PC-9 (cell line): ENCODE results near the gene A4GALT. TPM values are rescaled to one million over a fixed set of nuclear protein-coding genes. Genes with fewer than 3 reads are reported as not detected.
A peak's percentile ranks its signal among the peaks of the same experiment; 100 is the strongest.

Experiments used
- Bru-seq: library from RNA; stranded (reverse); fragments of 400-500 nt; gene quantifications from one replicate; lab custom pipeline; 2021; lab: Mats Ljungman, UMichigan
- BruChase-seq, 2 experiments: library from RNA; stranded (reverse); fragments of 400-500 nt; gene quantifications; one replicate each; lab custom pipeline; 2021; lab: Mats Ljungman, UMichigan
- BruUV-seq: library from RNA; stranded (reverse); fragments of 400-500 nt; replicated peaks from 2 replicates; lab custom pipeline; 2021; lab: Mats Ljungman, UMichigan
- CTCF ChIA-PET: fragments of 300-600 bp; sonication (Branson Sonifier 250); formaldehyde crosslinking; loops from one replicate; lab custom pipeline; 2022; ENCODE audit warnings: antibody characterized with exemption; lab: Charles Lee
- POLR2A ChIA-PET: fragments of 300-600 bp; sonication (Branson Sonifier 250); formaldehyde crosslinking; loops from one replicate; lab custom pipeline; 2022; ENCODE audit warnings: antibody characterized with exemption; ENCODE audit not compliant: unreplicated experiment; lab: Charles Lee
- DNase-seq, 2 experiments: peaks; one replicate each; pipeline versions ENCODE4 v3.0.0 to v3.0.0-alpha.2; 2015 to 2022; ENCODE audit warnings: mixed read lengths in 1 of 2
- H2AFZ ChIP-seq: fragments of 200-600 bp; sonication (generic); 2 replicates; pipeline ENCODE4 v1.8.1; 2017; ENCODE audit warnings: antibody characterized with exemption
- H3F3A ChIP-seq: fragments of 200-600 bp; sonication (generic); 2 replicates; pipeline ENCODE4 v1.8.1; 2017; ENCODE audit warnings: antibody characterized with exemption, mild to moderate bottlenecking, low read depth; ENCODE audit not compliant: insufficient read depth
- H3K27ac ChIP-seq: fragments of 200-600 bp; sonication (generic); 2 replicates; pipeline ENCODE4 v1.6.1; 2016; ENCODE audit warnings: mixed run types
- H3K27me3 ChIP-seq: fragments of 200-600 bp; sonication (generic); 2 replicates; pipeline ENCODE4 v1.6.1; 2016; ENCODE audit warnings: low read depth, mixed run types; ENCODE audit not compliant: insufficient read depth
- H3K36me3 ChIP-seq: fragments of 200-600 bp; sonication (generic); 2 replicates; pipeline ENCODE4 v1.6.1; 2016; ENCODE audit warnings: low read depth, mixed run types
- H3K4me1 ChIP-seq: fragments of 200-600 bp; sonication (generic); replicated peaks from 2 replicates; pipeline ENCODE4 v1.6.1; 2016; ENCODE audit warnings: mixed run types; ENCODE audit not compliant: insufficient read depth
- H3K4me2 ChIP-seq: fragments of 200-600 bp; sonication (generic); 2 replicates; pipeline ENCODE4 v1.6.1; 2017; ENCODE audit warnings: mixed run types
- H3K4me3 ChIP-seq: fragments of 200-600 bp; sonication (generic); 2 replicates; pipeline ENCODE4 v1.6.1; 2016; ENCODE audit warnings: mixed run types
- H3K79me2 ChIP-seq: fragments of 200-600 bp; sonication (generic); 2 replicates; pipeline ENCODE4 v1.6.1; 2017; ENCODE audit warnings: low read depth, mixed run types
- H3K9me2 ChIP-seq: fragments of 200-600 bp; sonication (generic); 2 replicates; pipeline ENCODE4 v1.8.1; 2017; ENCODE audit warnings: mild to moderate bottlenecking; ENCODE audit not compliant: insufficient read depth
- H3K9me3 ChIP-seq: fragments of 200-600 bp; sonication (generic); 2 replicates; pipeline ENCODE4 v1.8.1; 2016; ENCODE audit warnings: low read depth; ENCODE audit not compliant: insufficient read depth
- H4K20me1 ChIP-seq: fragments of 200-600 bp; sonication (generic); 2 replicates; pipeline ENCODE4 v1.8.1; 2017; ENCODE audit not compliant: insufficient read depth
- CTCF ChIP-seq: fragments of 200-600 bp; sonication (generic); conservative IDR thresholded peaks from 2 replicates; pipeline ENCODE4 v1.6.1; 2017; ENCODE audit warnings: mixed run types, antibody characterized with exemption, mild to moderate bottlenecking, moderate library complexity
- EZH2 ChIP-seq: fragments of 200-600 bp; sonication (generic); IDR thresholded peaks from 2 replicates; pipeline ENCODE4 v1.8.0; 2017; ENCODE audit warnings: antibody characterized with exemption, low read depth
- intact Hi-C: fragments of 100-400 bp; cut with micrococcal nuclease; formaldehyde crosslinking; loops from one replicate; pipeline ENCODE4 v1.10.0; 2022; ENCODE audit not compliant: unreplicated experiment
- long read RNA-seq: library from polyadenylated mRNA; stranded (forward); transcript quantifications from one replicate; pipeline ENCODE4 v2.0.0, GENCODE V29; 2022
- total RNA-seq: library from RNA; stranded (reverse); gene quantifications from 2 replicates; pipeline ENCODE4 v1.2.3, GENCODE V29; 2021

The A4GALT gene
- 17.1 and 19.3 TPM in 2 replicates for total RNA-seq
- Bru-seq, nascent RNA, result percentile 44 among the genes with signal in this experiment
- BruChase-seq, experiment 1, labeled RNA remaining after a 2-hour chase, result percentile 62 among the genes with signal in this experiment
- BruChase-seq, experiment 2, labeled RNA remaining after a 6-hour chase, result percentile 52 among the genes with signal in this experiment
- long read RNA-seq, transcript A4GALT-206 (3 exons, 2,141 nt), result major isoform, 5 of 12 reads
- long read RNA-seq, partial matches to known transcripts, result 0 of 12 reads
- long read RNA-seq, other reads (novel, unspliced or antisense), result 5 of 12 reads

- no peak within 1 kb of the TSS for H3K27ac ChIP-seq
- no peaks in the 10 kb centered on the region for H3K9me2 ChIP-seq
- POLR2A ChIA-PET, result interaction anchor here (0.6 kb wide), 1 partner anchor 39 kb away, joined by 4 read pairs; no protein-coding TSS in a partner anchor
- DNase-seq, result peak in 1 of 2 experiments; percentile 27
- peak within 1 kb of the TSS; percentile 77 for H2AFZ ChIP-seq
- H3K9me3 ChIP-seq, result no peaks in the 10 kb centered on the region
- H3K4me3 ChIP-seq, result peak within 1 kb of the TSS; percentile 65
- H3K79me2 ChIP-seq, result no peaks in the 10 kb centered on the region
- peaks cover 21% of the 10 kb centered on the region; the same call in 1 of the 2 replicates for H3F3A ChIP-seq
- intact Hi-C loops, result no loop called here
- peaks cover 16% of the 10 kb centered on the region for H3K4me1 ChIP-seq
- no TSS peak for BruUV-seq
- H3K4me2 ChIP-seq, result peak within 1 kb of the TSS; percentile 76
- H4K20me1 ChIP-seq, result no peaks in the 10 kb centered on the region
- TF ChIP-seq CTCF, result no peak
- no peak; the same call in 1 of the 2 replicates for TF ChIP-seq EZH2
- peaks cover 23% of the 10 kb centered on the region for H3K27me3 ChIP-seq
- H3K36me3 ChIP-seq, result no peaks in the 10 kb centered on the region
- CTCF ChIA-PET, result no interaction called here
Observed at GRCh38 chr22:42720263-42721044, at the start of gene A4GALT. Gene A4GALT, minus strand, starts transcription at chr22:42720870. Its CDS starts 26,919 bp downstream, at chr22:42693951.

- no peaks in the 10 kb centered on the region for H3K36me3 ChIP-seq
- H3K9me3 ChIP-seq, result no peaks in the 10 kb centered on the region
- no peak overlapping the region for H3K27ac ChIP-seq
- BruUV-seq, result no TSS peak
- TF ChIP-seq EZH2, result no peak
- TF ChIP-seq CTCF, result no peak
- no peaks in the 10 kb centered on the region for H3K79me2 ChIP-seq
- H4K20me1 ChIP-seq, result no peaks in the 10 kb centered on the region
- H2AFZ ChIP-seq, result no peak overlapping the region
- ChIA-PET POLR2A (no interaction called here), CTCF (no interaction called here)
- H3F3A ChIP-seq, result no peaks in the 10 kb centered on the region; the same call in 1 of the 2 replicates
- H3K4me1 ChIP-seq, result no peaks in the 10 kb centered on the region
- H3K4me2 ChIP-seq, result no peak overlapping the region
- H3K9me2 ChIP-seq, result no peaks in the 10 kb centered on the region
- no peak for DNase-seq
- intact Hi-C loops, result no loop called here
- no peaks in the 10 kb centered on the region for H3K27me3 ChIP-seq
- no peak overlapping the region for H3K4me3 ChIP-seq
Observed at GRCh38 chr22:42770448-42770726, 49.7 kb upstream of the A4GALT start.

- TF ChIP-seq CTCF, result no peak
- no peak for TF ChIP-seq EZH2
- Histone ChIP-seq H3K4me1 (no peaks in the 10 kb centered on the region), H3K79me2 (no peaks in the 10 kb centered on the region), H3K4me3 (no peak overlapping the region), H3K27me3 (no peaks in the 10 kb centered on the region), H3K9me3 (no peaks in the 10 kb centered on the region), H3F3A (no peaks in the 10 kb centered on the region; the same call in 1 of the 2 replicates), H3K4me2 (no peak overlapping the region), H2AFZ (no peak overlapping the region), H3K36me3 (no peaks in the 10 kb centered on the region), H4K20me1 (no peaks in the 10 kb centered on the region), H3K27ac (no peak overlapping the region), H3K9me2 (no peaks in the 10 kb centered on the region)
- intact Hi-C loops, result no loop called here
- ChIA-PET CTCF (no interaction called here), POLR2A (interaction anchor here (0.6 kb wide), 1 partner anchor 1193 kb away, joined by 4 read pairs; no protein-coding TSS in a partner anchor)
- DNase-seq, result peak in 1 of 2 experiments; percentile 43
- no TSS peak for BruUV-seq
Observed at GRCh38 chr22:42769574-42770447, 49.1 kb upstream of the A4GALT start.
